Endothelial cell of umbilical vein (primary cell): ENCODE measurements around the gene SNX18. TPM values are rescaled to one million over a fixed set of nuclear protein-coding genes. Genes with fewer than 3 reads are reported as not detected.

ENCODE experiments used
- BruUV-seq: library from RNA; stranded (reverse); fragments of 400-500 nt; replicated peaks from 2 replicates; lab custom pipeline; 2021; lab: Mats Ljungman, UMichigan
- CTCF ChIA-PET: fragments of 300-600, 350-600 bp; sonication (Branson Sonifier 250); formaldehyde crosslinking; loops from one replicate; lab custom pipeline; 2021; ENCODE audit warnings: antibody characterized with exemption, inconsistent platforms; lab: Charles Lee
- POLR2A ChIA-PET: fragments of 300-600, 350-600 bp; sonication (Branson Sonifier 250); formaldehyde crosslinking; loops from one replicate; lab custom pipeline; 2021; ENCODE audit warnings: antibody characterized with exemption, inconsistent platforms; lab: Charles Lee
- DNase-seq: peaks from one replicate; pipeline ENCODE4 v3.0.0-alpha.2; 2011; ENCODE audit warnings: low read depth, low spot score
- FAIRE-seq: peaks from 2 replicates; lab custom pipeline; 2011; peaks lifted over from hg19 to GRCh38; lab: Jason Lieb, UNC
- H2AFZ ChIP-seq: 2 replicates; pipeline ENCODE4 v1.6.0; 2012; ENCODE audit warnings: low read depth, low read length, control low read depth, inconsistent platforms
- H3K27ac ChIP-seq: 2 replicates; pipeline ENCODE4 v1.5.1; 2011; ENCODE audit warnings: low read depth, mild to moderate bottlenecking, control low read depth, low read length, moderate library complexity; ENCODE audit not compliant: insufficient read depth
- H3K27me3 ChIP-seq, 2 experiments: 2 replicates each; pipeline versions ENCODE4 v1.6.0 to v1.6.1; 2011; ENCODE audit warnings: low read length in 2 of 2, mixed read lengths in 1 of 2; ENCODE audit not compliant: control insufficient read depth in 2 of 2, insufficient read depth in 2 of 2
- H3K36me3 ChIP-seq, 2 experiments: 2 replicates in 1 of 2; 3 replicates in 1 of 2; pipeline ENCODE4 v1.5.1; 2011; ENCODE audit warnings: low read length in 2 of 2, mild to moderate bottlenecking in 1 of 2, moderate library complexity in 1 of 2; ENCODE audit not compliant: control insufficient read depth in 2 of 2, insufficient read depth in 2 of 2; ENCODE audit errors: extremely low read depth in 1 of 2
- H3K4me1 ChIP-seq: 3 replicates; pipeline ENCODE4 v1.5.1; 2011; ENCODE audit warnings: mild to moderate bottlenecking, low read length; ENCODE audit not compliant: control insufficient read depth, insufficient read depth; ENCODE audit errors: extremely low read depth
- H3K4me2 ChIP-seq: 2 replicates; pipeline ENCODE4 v1.6.1; 2011; ENCODE audit warnings: low read length, control low read depth, mixed read lengths; ENCODE audit not compliant: insufficient read depth
- H3K4me3 ChIP-seq, 3 experiments: fragments of 200-600 bp in 1 of 3; sonication (generic), shearing (Covaris generic) in 1 of 3; replicated peaks in 1 of 3; 2 replicates each; pipeline ENCODE4 v1.5.1; 2011 to 2016; ENCODE audit warnings: control low read depth in 3 of 3, low read length in 3 of 3, mild to moderate bottlenecking in 2 of 3, inconsistent platforms in 1 of 3, low read depth in 1 of 3, moderate library complexity in 1 of 3; ENCODE audit not compliant: insufficient read depth in 1 of 3
- H3K79me2 ChIP-seq: 2 replicates; pipeline ENCODE4 v1.6.0; 2012; ENCODE audit warnings: low read length, inconsistent platforms; ENCODE audit not compliant: control insufficient read depth, insufficient read depth
- H3K9ac ChIP-seq: replicated peaks from 2 replicates; pipeline ENCODE3; 2011; ENCODE audit warnings: low read length, control low read depth; ENCODE audit not compliant: insufficient read depth; ENCODE audit errors: extremely low read depth
- H3K9me1 ChIP-seq: replicated peaks from 3 replicates; pipeline ENCODE4 v1.6.0; 2011; ENCODE audit warnings: mild to moderate bottlenecking, low read length; ENCODE audit not compliant: control insufficient read depth, insufficient read depth; ENCODE audit errors: extremely low read depth
- H3K9me3 ChIP-seq: replicated peaks from 2 replicates; pipeline ENCODE4 v1.5.1; 2012; ENCODE audit warnings: low read length, inconsistent platforms; ENCODE audit not compliant: control insufficient read depth, insufficient read depth
- H4K20me1 ChIP-seq: replicated peaks from 2 replicates; pipeline ENCODE3; 2011; ENCODE audit warnings: mild to moderate bottlenecking, low read length; ENCODE audit not compliant: control insufficient read depth, insufficient read depth; ENCODE audit errors: extremely low read depth
- EZH2 ChIP-seq: IDR thresholded peaks from 2 replicates; pipeline ENCODE4 v1.6.1; 2012; ENCODE audit warnings: borderline replicate concordance, low read depth, mild to moderate bottlenecking, moderate library complexity, low read length, inconsistent platforms; ENCODE audit not compliant: severe bottlenecking
- FOS ChIP-seq: IDR thresholded peaks from 2 replicates; pipeline ENCODE4 v1.6.1; 2011; ENCODE audit warnings: mild to moderate bottlenecking, low read length, moderate library complexity, borderline replicate concordance; ENCODE audit not compliant: insufficient read depth
- GATA2 ChIP-seq: IDR thresholded peaks from 2 replicates; pipeline ENCODE4 v1.7.0; 2011; ENCODE audit warnings: low read depth, mild to moderate bottlenecking, moderate library complexity, mixed read lengths, low read length; ENCODE audit not compliant: insufficient read length, insufficient read depth
- JUN ChIP-seq: IDR thresholded peaks from 2 replicates; pipeline ENCODE4 v1.6.1; 2011; ENCODE audit warnings: borderline replicate concordance, low read depth; ENCODE audit not compliant: insufficient read length, insufficient read depth
- MYC ChIP-seq: IDR thresholded peaks from one replicate; pipeline ENCODE4 v1.6.1; 2011; ENCODE audit warnings: mild to moderate bottlenecking, low read depth, low read length
- POLR2A ChIP-seq: IDR thresholded peaks from 2 replicates; pipeline ENCODE4 v1.6.1; 2012; ENCODE audit warnings: low read depth, mild to moderate bottlenecking, control low read depth, low read length
- POLR2AphosphoS5 ChIP-seq: IDR thresholded peaks from 2 replicates; pipeline ENCODE4 v1.6.1; 2012; ENCODE audit warnings: low read depth, mild to moderate bottlenecking, control low read depth, low read length, moderate library complexity; ENCODE audit not compliant: insufficient read depth
- dilution Hi-C: fragments of 300-500 bp; cut with MboI; formaldehyde crosslinking; loops from one replicate; pipeline ENCODE4 v1.15.0; 2019; ENCODE audit warnings: low sequenced_read_pairs; ENCODE audit not compliant: extremely low pct_ligation_motif_present
- intact Hi-C: fragments of 100-400 bp; cut with micrococcal nuclease; formaldehyde crosslinking; loops from one replicate; pipeline ENCODE4 v1.10.0; 2022
- polyA plus RNA-seq, 4 experiments: library from polyadenylated mRNA; depleted of rRNA in 3 of 4; stranded (reverse) in 3 of 4; unstranded in 1 of 4; fragments of >200 nt; gene quantifications; 2 replicates each; pipeline versions ENCODE4 v1.2.1 to v1.2.3, GENCODE V29; 2011 to 2012; ENCODE audit warnings: missing spikeins in 1 of 4
- total RNA-seq: library from RNA; stranded (reverse); gene quantifications from 2 replicates; pipeline ENCODE4 v1.2.3, GENCODE V29; 2021
- TF ChIP-seq, protein P1 (sequence below): IDR thresholded peaks from 2 replicates; pipeline ENCODE4 v1.6.1; 2011; ENCODE audit not compliant: insufficient read depth, insufficient read length
- TF ChIP-seq, protein P2 (sequence below), 2 donors: IDR thresholded peaks; 1 replicate in 1 of 2; 2 replicates in 1 of 2; pipeline ENCODE4 v1.5.1; 2011; ENCODE audit warnings: low read length in 2 of 2, mild to moderate bottlenecking in 2 of 2, moderate library complexity in 2 of 2, control low read depth in 1 of 2, inconsistent platforms in 1 of 2, low read depth in 1 of 2; ENCODE audit not compliant: insufficient read depth in 1 of 2; ENCODE audit errors: extremely low read depth in 1 of 2

The SNX18 gene
- total and polyA plus RNA-seq, 2 donors (not counting 3 experiments of a cell fraction or from before 2014, with no cell fraction given) = 11.8 to 25.3 TPM

DNA sequence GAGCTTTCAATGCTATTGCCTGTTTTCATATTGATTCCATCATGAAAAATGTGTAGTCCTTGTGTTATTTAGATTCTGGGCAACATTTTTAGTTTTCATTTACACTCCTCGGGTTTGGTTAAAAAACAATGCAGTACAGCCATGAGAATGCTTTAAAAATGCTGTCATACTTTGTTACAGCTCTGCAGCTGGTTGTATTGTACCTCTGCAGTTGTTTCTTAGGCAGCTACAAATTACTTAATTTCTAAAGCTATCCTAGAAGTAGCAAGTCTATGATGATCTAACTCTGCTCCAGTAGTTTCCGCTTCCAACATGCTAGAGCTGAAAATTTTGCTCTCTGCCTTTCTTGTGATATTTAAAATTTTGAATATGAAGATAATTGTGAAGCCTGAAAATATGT is 20.2 kb downstream of the SNX18 start:
- H4K20me1 ChIP-seq = no peaks in the 10 kb centered on the region
- peaks cover 43% of the 10 kb centered on the region for H3K79me2 ChIP-seq
- no peaks in the 10 kb centered on the region for H3K36me3 ChIP-seq

More for the DNA sequence above, 20.2 kb downstream of the SNX18 start:
- TF ChIP-seq EZH2 (no peak), JUN (no peak), FOS (no peak), POLR2A (no peak), GATA2 (no peak), MYC (no peak), POLR2AphosphoS5 (no peak)
- TF ChIP-seq, protein P1, sequence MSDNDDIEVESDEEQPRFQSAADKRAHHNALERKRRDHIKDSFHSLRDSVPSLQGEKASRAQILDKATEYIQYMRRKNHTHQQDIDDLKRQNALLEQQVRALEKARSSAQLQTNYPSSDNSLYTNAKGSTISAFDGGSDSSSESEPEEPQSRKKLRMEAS = no peak
- TF ChIP-seq, protein P2, sequence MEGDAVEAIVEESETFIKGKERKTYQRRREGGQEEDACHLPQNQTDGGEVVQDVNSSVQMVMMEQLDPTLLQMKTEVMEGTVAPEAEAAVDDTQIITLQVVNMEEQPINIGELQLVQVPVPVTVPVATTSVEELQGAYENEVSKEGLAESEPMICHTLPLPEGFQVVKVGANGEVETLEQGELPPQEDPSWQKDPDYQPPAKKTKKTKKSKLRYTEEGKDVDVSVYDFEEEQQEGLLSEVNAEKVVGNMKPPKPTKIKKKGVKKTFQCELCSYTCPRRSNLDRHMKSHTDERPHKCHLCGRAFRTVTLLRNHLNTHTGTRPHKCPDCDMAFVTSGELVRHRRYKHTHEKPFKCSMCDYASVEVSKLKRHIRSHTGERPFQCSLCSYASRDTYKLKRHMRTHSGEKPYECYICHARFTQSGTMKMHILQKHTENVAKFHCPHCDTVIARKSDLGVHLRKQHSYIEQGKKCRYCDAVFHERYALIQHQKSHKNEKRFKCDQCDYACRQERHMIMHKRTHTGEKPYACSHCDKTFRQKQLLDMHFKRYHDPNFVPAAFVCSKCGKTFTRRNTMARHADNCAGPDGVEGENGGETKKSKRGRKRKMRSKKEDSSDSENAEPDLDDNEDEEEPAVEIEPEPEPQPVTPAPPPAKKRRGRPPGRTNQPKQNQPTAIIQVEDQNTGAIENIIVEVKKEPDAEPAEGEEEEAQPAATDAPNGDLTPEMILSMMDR (IDR thresholded peaks at IDR 0.05; ENCODE audit: extremely low read depth in 1 of 2, insufficient read depth in 1 of 2, low read depth in 1 of 2, low read length in 2 of 2) = no peak
- no peak for FAIRE-seq
- Histone ChIP-seq H3K27ac (no peak overlapping the region), H3K4me1 (peaks cover 24% of the 10 kb centered on the region), H3K4me2 (no peak overlapping the region), H3K9ac (peak overlapping the region; percentile 11), H2AFZ (no peak overlapping the region), H3K9me1 (no peaks in the 10 kb centered on the region), H3K4me3 (peak overlapping the region in 1 of 3 experiments; percentile 16), H3K27me3 (no peaks in the 10 kb centered on the region), H3K9me3 (no peaks in the 10 kb centered on the region)
- dilution Hi-C loops = no loop called here
- no TSS peak for BruUV-seq
- intact Hi-C loops = loop anchor here (2.0 kb wide), 1 partner anchor 21 kb away; no protein-coding TSS in a partner anchor
- DNase-seq = no peak
- ChIA-PET CTCF (interaction anchor here (1.1 to 2.1 kb wide), 11 partner anchors 9 to 622 kb away, joined by 3 to 7 read pairs (median 4); partner anchors contain the start of gene GPX8), POLR2A (interaction anchor here (1.0 kb wide), 1 partner anchor 227 kb away, joined by 3 read pairs; the partner anchor contains the start of gene ARL15)
